Panc1 (cell line): ENCODE results near the gene PABPN1. TPM values are rescaled to one million over a fixed set of nuclear protein-coding genes. Genes with fewer than 3 reads are reported as not detected.

Source experiments
- ATAC-seq: fragments of 200-7000 bp; cut with Tn5 transposase; 2 replicates; pipeline ENCODE4 v1.9.1; 2020; ENCODE audit warnings: mild to moderate bottlenecking, moderate library complexity
- BruUV-seq: library from RNA; stranded (reverse); fragments of 400-500 nt; replicated peaks from 2 replicates; lab custom pipeline; 2021; lab: Mats Ljungman, UMichigan
- CTCF ChIA-PET: fragments of 300-600 bp; sonication (Branson Sonifier 250); formaldehyde crosslinking; loops from one replicate; lab custom pipeline; 2022; ENCODE audit warnings: antibody characterized with exemption; lab: Charles Lee
- POLR2A ChIA-PET: fragments of 300-600 bp; sonication (Branson Sonifier 250); formaldehyde crosslinking; loops from one replicate; lab custom pipeline; 2022; ENCODE audit warnings: antibody characterized with exemption; lab: Charles Lee
- DNase-seq: peaks from one replicate; pipeline ENCODE4 v3.0.0-alpha.2; 2010; ENCODE audit warnings: low read depth, low spot score
- H3K27ac ChIP-seq: 2 replicates; pipeline ENCODE4 v1.5.1; 2011; ENCODE audit warnings: mild to moderate bottlenecking, low read length, inconsistent platforms
- H3K27me3 ChIP-seq: fragments of 200-500 bp; sonication (Bioruptor generic); 2 replicates; pipeline ENCODE4 v1.6.0; 2014; ENCODE audit warnings: low read length, inconsistent platforms; ENCODE audit not compliant: control insufficient read depth, insufficient read depth
- H3K36me3 ChIP-seq: fragments of 200-500 bp; sonication (Bioruptor generic); 2 replicates; pipeline ENCODE4 v1.5.1; 2014; ENCODE audit warnings: inconsistent platforms, mild to moderate bottlenecking, low read length, moderate library complexity; ENCODE audit not compliant: control insufficient read depth, insufficient read depth
- H3K4me1 ChIP-seq: 2 replicates; pipeline ENCODE4 v1.5.1; 2011; ENCODE audit warnings: inconsistent platforms, mild to moderate bottlenecking, low read length, moderate library complexity; ENCODE audit not compliant: control insufficient read depth, insufficient read depth
- H3K4me3 ChIP-seq, 2 experiments: 2 replicates each; pipeline ENCODE4 v1.5.1; 2011 to 2012; ENCODE audit warnings: low read depth in 2 of 2, low read length in 2 of 2, mild to moderate bottlenecking in 2 of 2, inconsistent platforms in 1 of 2, moderate library complexity in 1 of 2
- H3K9me3 ChIP-seq: fragments of 200-500 bp; sonication (Bioruptor generic); 2 replicates; pipeline ENCODE4 v1.5.1; 2014; ENCODE audit warnings: low read depth, mild to moderate bottlenecking, inconsistent platforms, low read length, moderate library complexity; ENCODE audit not compliant: control insufficient read depth, insufficient read depth
- POLR2AphosphoS5 ChIP-seq: IDR thresholded peaks from 2 replicates; pipeline ENCODE4 v1.6.1; 2012; ENCODE audit warnings: mild to moderate bottlenecking, low read depth, low read length, moderate library complexity
- SIN3A ChIP-seq: IDR thresholded peaks from 2 replicates; pipeline ENCODE4 v1.6.1; 2012; ENCODE audit warnings: low read depth, mild to moderate bottlenecking, low read length, moderate library complexity, borderline replicate concordance; ENCODE audit not compliant: insufficient read depth
- TCF7L2 ChIP-seq: IDR thresholded peaks from 2 replicates; pipeline ENCODE4 v1.6.1; 2011; ENCODE audit warnings: mild to moderate bottlenecking, low read depth, low read length, inconsistent platforms
- in situ Hi-C: cut with HindIII; loops from 2 replicates; pipeline ENCODE4 v1.10.0; 2016; ENCODE audit warnings: low sequenced_read_pairs, low pct_unique_long_range_greater_than_20kb
- intact Hi-C: fragments of 100-400 bp; cut with micrococcal nuclease; formaldehyde crosslinking; loops from one replicate; pipeline ENCODE4 v1.10.0; 2022; ENCODE audit not compliant: unreplicated experiment
- total RNA-seq: library from RNA; stranded (reverse); gene quantifications from one replicate; pipeline ENCODE4 v1.2.1, GENCODE V29; 2021; ENCODE audit not compliant: unreplicated experiment
- TF ChIP-seq, protein P1 (sequence below), 2 experiments: IDR thresholded peaks; 2 replicates each; pipeline ENCODE4 v1.6.1; 2011 to 2012; ENCODE audit warnings: low read depth in 2 of 2, control low read depth in 1 of 2, low read length in 1 of 2, mild to moderate bottlenecking in 1 of 2, moderate library complexity in 1 of 2; ENCODE audit not compliant: insufficient read depth in 1 of 2
- TF ChIP-seq, protein P2 (sequence below): fragments of 450-650 bp; IDR thresholded peaks from 2 replicates; pipeline ENCODE4 v1.5.1; 2017; ENCODE audit warnings: mild to moderate bottlenecking

The PABPN1 gene
- total RNA-seq, 1 experiment from 2014 or later = 159 TPM

DNA sequence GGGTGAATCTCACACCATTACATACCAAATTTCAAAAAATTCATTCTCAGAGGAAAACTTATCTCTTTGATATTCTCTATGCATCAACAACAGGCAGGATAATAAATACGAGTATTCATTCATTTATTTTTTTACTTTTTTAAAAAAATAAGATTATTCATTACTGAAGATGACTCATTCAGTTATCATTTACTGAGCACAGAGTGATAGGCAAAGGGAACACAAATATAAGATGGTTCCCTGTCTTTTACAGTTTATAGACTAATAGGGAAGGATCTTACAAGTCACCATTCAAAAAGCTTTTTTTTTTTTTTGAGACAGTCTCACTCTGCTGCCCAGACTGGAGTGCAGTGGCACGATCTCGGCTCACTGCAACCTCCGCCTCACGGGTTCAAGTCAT, 5.0 kb upstream of the PABPN1 start:
- Histone ChIP-seq H3K4me1 (no peaks in the 10 kb centered on the region), H3K36me3 (no peaks in the 10 kb centered on the region; the same call in 1 of the 2 replicates), H3K4me3 (no peak overlapping the region), H3K9me3 (no peaks in the 10 kb centered on the region), H3K27me3 (no peaks in the 10 kb centered on the region), H3K27ac (no peak overlapping the region)
- ATAC-seq = no peak
- no TSS peak for BruUV-seq
- in situ Hi-C loops (no loop called here), intact Hi-C loops (no loop called here)
- no peak for TF ChIP-seq POLR2AphosphoS5
- TF ChIP-seq, protein P1, sequence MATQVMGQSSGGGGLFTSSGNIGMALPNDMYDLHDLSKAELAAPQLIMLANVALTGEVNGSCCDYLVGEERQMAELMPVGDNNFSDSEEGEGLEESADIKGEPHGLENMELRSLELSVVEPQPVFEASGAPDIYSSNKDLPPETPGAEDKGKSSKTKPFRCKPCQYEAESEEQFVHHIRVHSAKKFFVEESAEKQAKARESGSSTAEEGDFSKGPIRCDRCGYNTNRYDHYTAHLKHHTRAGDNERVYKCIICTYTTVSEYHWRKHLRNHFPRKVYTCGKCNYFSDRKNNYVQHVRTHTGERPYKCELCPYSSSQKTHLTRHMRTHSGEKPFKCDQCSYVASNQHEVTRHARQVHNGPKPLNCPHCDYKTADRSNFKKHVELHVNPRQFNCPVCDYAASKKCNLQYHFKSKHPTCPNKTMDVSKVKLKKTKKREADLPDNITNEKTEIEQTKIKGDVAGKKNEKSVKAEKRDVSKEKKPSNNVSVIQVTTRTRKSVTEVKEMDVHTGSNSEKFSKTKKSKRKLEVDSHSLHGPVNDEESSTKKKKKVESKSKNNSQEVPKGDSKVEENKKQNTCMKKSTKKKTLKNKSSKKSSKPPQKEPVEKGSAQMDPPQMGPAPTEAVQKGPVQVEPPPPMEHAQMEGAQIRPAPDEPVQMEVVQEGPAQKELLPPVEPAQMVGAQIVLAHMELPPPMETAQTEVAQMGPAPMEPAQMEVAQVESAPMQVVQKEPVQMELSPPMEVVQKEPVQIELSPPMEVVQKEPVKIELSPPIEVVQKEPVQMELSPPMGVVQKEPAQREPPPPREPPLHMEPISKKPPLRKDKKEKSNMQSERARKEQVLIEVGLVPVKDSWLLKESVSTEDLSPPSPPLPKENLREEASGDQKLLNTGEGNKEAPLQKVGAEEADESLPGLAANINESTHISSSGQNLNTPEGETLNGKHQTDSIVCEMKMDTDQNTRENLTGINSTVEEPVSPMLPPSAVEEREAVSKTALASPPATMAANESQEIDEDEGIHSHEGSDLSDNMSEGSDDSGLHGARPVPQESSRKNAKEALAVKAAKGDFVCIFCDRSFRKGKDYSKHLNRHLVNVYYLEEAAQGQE (IDR thresholded peaks at IDR 0.05; ENCODE audit: insufficient read depth in 1 of 2, low read depth in 2 of 2, low read length in 1 of 2) = no peak
- TF ChIP-seq, protein P2, sequence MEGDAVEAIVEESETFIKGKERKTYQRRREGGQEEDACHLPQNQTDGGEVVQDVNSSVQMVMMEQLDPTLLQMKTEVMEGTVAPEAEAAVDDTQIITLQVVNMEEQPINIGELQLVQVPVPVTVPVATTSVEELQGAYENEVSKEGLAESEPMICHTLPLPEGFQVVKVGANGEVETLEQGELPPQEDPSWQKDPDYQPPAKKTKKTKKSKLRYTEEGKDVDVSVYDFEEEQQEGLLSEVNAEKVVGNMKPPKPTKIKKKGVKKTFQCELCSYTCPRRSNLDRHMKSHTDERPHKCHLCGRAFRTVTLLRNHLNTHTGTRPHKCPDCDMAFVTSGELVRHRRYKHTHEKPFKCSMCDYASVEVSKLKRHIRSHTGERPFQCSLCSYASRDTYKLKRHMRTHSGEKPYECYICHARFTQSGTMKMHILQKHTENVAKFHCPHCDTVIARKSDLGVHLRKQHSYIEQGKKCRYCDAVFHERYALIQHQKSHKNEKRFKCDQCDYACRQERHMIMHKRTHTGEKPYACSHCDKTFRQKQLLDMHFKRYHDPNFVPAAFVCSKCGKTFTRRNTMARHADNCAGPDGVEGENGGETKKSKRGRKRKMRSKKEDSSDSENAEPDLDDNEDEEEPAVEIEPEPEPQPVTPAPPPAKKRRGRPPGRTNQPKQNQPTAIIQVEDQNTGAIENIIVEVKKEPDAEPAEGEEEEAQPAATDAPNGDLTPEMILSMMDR = no peak
- no peak for TF ChIP-seq TCF7L2
- no peak for TF ChIP-seq SIN3A
- no peak for DNase-seq
- ChIA-PET CTCF (no interaction called here), POLR2A (interaction anchor here (1.0 kb wide), 1 partner anchor 10 kb away, joined by 6 read pairs; no protein-coding TSS in a partner anchor)

DNA sequence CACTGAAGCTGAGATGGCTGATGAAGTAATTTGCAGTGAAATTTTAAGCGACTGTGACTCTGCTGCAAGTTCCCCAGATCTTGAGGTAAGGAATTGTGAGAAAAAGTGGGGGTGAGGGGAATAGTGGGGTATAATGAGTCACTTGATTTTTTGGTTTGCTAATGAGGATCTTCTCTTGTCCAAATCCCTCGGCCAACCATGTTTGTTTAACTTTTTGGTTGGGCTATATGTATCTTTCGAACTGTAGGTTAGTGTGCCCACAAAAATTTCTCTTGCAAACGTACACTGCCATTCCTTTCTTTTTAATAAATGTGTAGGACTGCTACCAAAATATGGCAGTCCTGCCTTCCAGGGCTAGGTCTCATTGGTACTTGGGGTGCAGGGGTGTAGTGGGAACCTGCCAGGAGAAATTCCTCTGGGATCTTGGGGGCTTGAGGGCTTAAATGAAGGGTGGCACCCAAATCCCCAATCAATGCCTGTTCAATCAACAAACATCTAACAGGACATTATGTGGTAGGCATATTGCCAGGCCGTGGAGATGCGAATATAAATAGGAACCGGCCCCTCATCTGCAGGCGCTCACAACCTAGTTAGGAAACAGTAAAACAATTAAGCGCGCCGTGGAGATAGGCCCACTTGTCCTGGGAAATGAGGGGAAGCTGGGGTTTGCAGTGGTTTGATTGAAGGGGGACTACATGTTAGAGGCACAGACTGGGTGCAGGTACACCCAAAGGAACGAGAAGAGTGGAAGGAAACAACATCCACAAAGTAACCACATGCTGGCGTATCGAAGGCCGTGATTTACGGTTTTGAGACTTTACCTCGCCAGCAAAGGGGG, 1.3 kb upstream of the PABPN1 start:
- Histone ChIP-seq H3K36me3 (peaks cover 21% of the 10 kb centered on the region), H3K27ac (peak overlapping the region; percentile 94), H3K9me3 (no peaks in the 10 kb centered on the region), H3K4me3 (peak overlapping the region; percentile 25 to 35; a peak in 2 of 4 replicates), H3K4me1 (peaks cover 7% of the 10 kb centered on the region), H3K27me3 (no peaks in the 10 kb centered on the region)
- POLR2A ChIA-PET = interaction anchor here (0.6 kb wide), 1 partner anchor 669 kb away, joined by 5 read pairs; the partner anchor contains the start of gene DHRS4L2
- intact Hi-C loops = loop anchor here (10.0 kb wide), 2 partner anchors 125 to 235 kb away; partner anchors contain the start of genes THTPA and ZFHX2
- TF ChIP-seq TCF7L2 (no peak), SIN3A (no peak), POLR2AphosphoS5 (no peak)
- TF ChIP-seq, protein P2 = no peak
- TF ChIP-seq, protein P1 (IDR thresholded peaks at IDR 0.05; ENCODE audit: insufficient read depth in 1 of 2, low read depth in 2 of 2, low read length in 1 of 2) = no peak
- in situ Hi-C loops = no loop called here
- no TSS peak for BruUV-seq
- CTCF ChIA-PET = interaction anchor here (0.7 kb wide), 2 partner anchors 66 to 155 kb away, joined by 6 to 8 read pairs; no protein-coding TSS in a partner anchor
- no peak for ATAC-seq
- DNase-seq = no peak
